Activated T-helper 1 cell treated with anti-CD3 and anti-CD28 coated beads, Interleukin-12 subunit alpha, Interleukin-12 subunit beta, Interleukin-2, Interleukin-4 antibody, amounts not matched to agents 30 ng/mL and 10 ng/mL and 1 ng/mL, durations not matched to agents 14 hours and 24 hours and 36 hours (primary cell): Measurements from ENCODE around the gene DUSP16. TPM values are rescaled to one million over a fixed set of nuclear protein-coding genes. Genes with fewer than 3 reads are reported as not detected.

ENCODE experiments used
- DNase-seq: peaks from one replicate; pipeline ENCODE4 v3.0.0; 2021; ENCODE audit warnings: low spot score
- H3K27ac Mint-ChIP-seq: one replicate; pipeline ENCODE4 v1.8.0; 2021; ENCODE audit warnings: mild to moderate bottlenecking, mixed read lengths
- H3K27me3 Mint-ChIP-seq: one replicate; pipeline ENCODE4 v1.8.0; 2022; ENCODE audit warnings: mild to moderate bottlenecking, moderate library complexity, mixed read lengths; ENCODE audit not compliant: insufficient read depth
- H3K36me3 Mint-ChIP-seq: one replicate; pipeline ENCODE4 v1.8.0; 2021; ENCODE audit warnings: low read depth, mixed read lengths
- H3K4me1 Mint-ChIP-seq: one replicate; pipeline ENCODE4 v1.8.0; 2021; ENCODE audit warnings: low read depth, mixed read lengths
- H3K4me3 Mint-ChIP-seq: one replicate; pipeline ENCODE4 v1.8.0; 2021; ENCODE audit warnings: mild to moderate bottlenecking, moderate library complexity, mixed read lengths
- H3K9me3 Mint-ChIP-seq: one replicate; pipeline ENCODE4 v1.8.0; 2021; ENCODE audit warnings: mixed read lengths
- intact Hi-C: fragments of 100-400 bp; cut with micrococcal nuclease; formaldehyde crosslinking; loops from one replicate; pipeline ENCODE4 v1.15.1; 2024
- total RNA-seq: library from RNA; stranded (reverse); gene quantifications from 2 replicates; pipeline ENCODE4 v1.2.3, GENCODE V29; 2022

DUSP16 gene
- total RNA-seq, 1 donor from 2014 or later: 52.0 TPM

GRCh38 chr12:12521888-12522287 is 40.8 kb downstream of the DUSP16 start:
- intact Hi-C loops: no loop called here

GRCh38 chr12:12521044-12521485 is 41.6 kb downstream of the DUSP16 start:
- no peak overlapping the region for H3K4me3 Mint-ChIP-seq
- peaks cover 44% of the 10 kb centered on the region for H3K36me3 Mint-ChIP-seq

More at GRCh38 chr12:12521888-12522287, 40.8 kb downstream of the DUSP16 start:
- Mint-ChIP-seq H3K4me3 (no peak overlapping the region), H3K27ac (peak overlapping the region; percentile 0), H3K9me3 (no peaks in the 10 kb centered on the region), H3K36me3 (peaks cover 39% of the 10 kb centered on the region), H3K27me3 (no peaks in the 10 kb centered on the region), H3K4me1 (peaks cover 36% of the 10 kb centered on the region)
- DNase-seq: no peak

GRCh38 chr12:12520273-12520672 is 42.4 kb downstream of the DUSP16 start:
- intact Hi-C loops: no loop called here
- Mint-ChIP-seq H3K9me3 (no peaks in the 10 kb centered on the region), H3K4me3 (no peak overlapping the region), H3K27me3 (no peaks in the 10 kb centered on the region), H3K4me1 (peaks cover 33% of the 10 kb centered on the region), H3K36me3 (peaks cover 43% of the 10 kb centered on the region), H3K27ac (no peak overlapping the region)
- no peak for DNase-seq

More at GRCh38 chr12:12521044-12521485, 41.6 kb downstream of the DUSP16 start:
- peaks cover 33% of the 10 kb centered on the region for H3K4me1 Mint-ChIP-seq
- no peak overlapping the region for H3K27ac Mint-ChIP-seq
- H3K27me3 Mint-ChIP-seq: no peaks in the 10 kb centered on the region
- intact Hi-C loops: no loop called here
- no peaks in the 10 kb centered on the region for H3K9me3 Mint-ChIP-seq
- no peak for DNase-seq

DNA sequence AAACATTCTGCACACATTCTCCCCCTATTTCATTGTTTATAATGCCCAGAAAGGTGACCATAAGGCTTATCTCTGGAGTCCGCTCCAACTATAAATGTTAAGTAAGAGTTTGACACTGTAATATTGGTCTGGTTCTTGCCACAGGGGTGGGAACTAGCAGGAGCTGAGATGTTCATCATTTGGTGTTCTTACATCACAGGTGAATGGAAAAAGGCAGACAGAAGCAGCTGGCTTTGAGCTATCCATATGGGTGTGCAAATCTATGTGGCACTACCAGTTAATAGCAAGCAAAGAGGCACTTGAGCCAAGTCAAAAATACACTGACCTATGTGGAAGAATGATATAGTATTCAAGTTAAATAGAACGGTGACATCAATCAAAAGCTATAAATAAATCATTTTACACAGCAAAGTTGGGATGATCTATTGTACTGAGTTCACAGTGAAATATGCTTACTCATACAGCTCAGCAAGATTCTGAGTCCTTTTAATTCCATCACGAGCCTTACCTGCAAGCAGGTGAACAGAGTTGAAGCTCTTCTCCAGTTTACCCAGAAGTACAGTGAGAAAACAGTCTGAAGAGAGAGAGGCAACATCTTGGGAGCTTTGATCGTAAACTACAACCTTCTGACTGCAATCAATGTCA is 43.2 kb downstream of the DUSP16 start:
- peaks cover 46% of the 10 kb centered on the region for H3K36me3 Mint-ChIP-seq
- intact Hi-C loops: no loop called here
- DNase-seq: no peak
- H3K9me3 Mint-ChIP-seq: no peaks in the 10 kb centered on the region
- H3K27me3 Mint-ChIP-seq: no peaks in the 10 kb centered on the region
- H3K4me3 Mint-ChIP-seq: no peak overlapping the region
- H3K4me1 Mint-ChIP-seq: peaks cover 35% of the 10 kb centered on the region
- H3K27ac Mint-ChIP-seq: peak overlapping the region; percentile 19

DNA sequence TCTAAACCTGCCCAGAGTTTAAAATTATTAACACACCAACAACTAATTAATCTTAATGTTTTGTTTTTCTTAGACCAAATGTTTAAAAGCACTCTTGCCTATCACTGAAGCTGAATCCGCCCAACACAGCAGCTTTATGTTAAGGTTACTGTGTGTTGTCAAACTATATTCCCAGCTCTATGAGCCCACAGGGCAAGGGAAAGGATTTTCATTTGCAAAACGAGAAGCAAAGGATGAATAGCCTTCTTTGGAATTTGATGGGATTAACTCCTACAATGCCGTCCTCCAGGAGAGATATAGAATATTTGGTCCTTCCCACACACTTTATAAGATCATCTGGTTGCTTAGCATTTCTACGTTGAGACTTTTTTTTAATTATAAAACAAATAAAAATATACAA is 43.7 kb downstream of the DUSP16 start:
- no peaks in the 10 kb centered on the region for H3K9me3 Mint-ChIP-seq
- H3K4me3 Mint-ChIP-seq: no peak overlapping the region
- intact Hi-C loops: no loop called here
- H3K4me1 Mint-ChIP-seq: peaks cover 40% of the 10 kb centered on the region
- DNase-seq: no peak
- peaks cover 50% of the 10 kb centered on the region for H3K36me3 Mint-ChIP-seq
- H3K27me3 Mint-ChIP-seq: no peaks in the 10 kb centered on the region
- H3K27ac Mint-ChIP-seq: no peak overlapping the region

GRCh38 chr12:12518464-12518845 is 44.2 kb downstream of the DUSP16 start:
- Mint-ChIP-seq H3K4me3 (no peak overlapping the region), H3K27ac (no peak overlapping the region), H3K4me1 (peaks cover 44% of the 10 kb centered on the region), H3K9me3 (no peaks in the 10 kb centered on the region), H3K27me3 (no peaks in the 10 kb centered on the region), H3K36me3 (peaks cover 51% of the 10 kb centered on the region)
- intact Hi-C loops: no loop called here
- DNase-seq: no peak

- Mint-ChIP-seq H3K4me3 (no peak overlapping the region), H3K27ac (no peak overlapping the region), H3K36me3 (peaks cover 48% of the 10 kb centered on the region), H3K9me3 (no peaks in the 10 kb centered on the region), H3K4me1 (peaks cover 36% of the 10 kb centered on the region), H3K27me3 (no peaks in the 10 kb centered on the region)
- intact Hi-C loops: no loop called here
- DNase-seq: no peak
Observed at GRCh38 chr12:12513416-12514006, 49.2 kb downstream of the DUSP16 start.

GRCh38 chr12:12511895-12512711 is 50.6 kb downstream of the DUSP16 start:
- Mint-ChIP-seq H3K36me3 (peaks cover 41% of the 10 kb centered on the region), H3K4me1 (peaks cover 23% of the 10 kb centered on the region), H3K27me3 (no peaks in the 10 kb centered on the region), H3K27ac (no peak overlapping the region), H3K9me3 (no peaks in the 10 kb centered on the region), H3K4me3 (no peak overlapping the region)
- intact Hi-C loops: loop anchor here (1.0 kb wide), 2 partner anchors 49 to 71 kb away; no protein-coding TSS in a partner anchor
- DNase-seq: no peak

DNA sequence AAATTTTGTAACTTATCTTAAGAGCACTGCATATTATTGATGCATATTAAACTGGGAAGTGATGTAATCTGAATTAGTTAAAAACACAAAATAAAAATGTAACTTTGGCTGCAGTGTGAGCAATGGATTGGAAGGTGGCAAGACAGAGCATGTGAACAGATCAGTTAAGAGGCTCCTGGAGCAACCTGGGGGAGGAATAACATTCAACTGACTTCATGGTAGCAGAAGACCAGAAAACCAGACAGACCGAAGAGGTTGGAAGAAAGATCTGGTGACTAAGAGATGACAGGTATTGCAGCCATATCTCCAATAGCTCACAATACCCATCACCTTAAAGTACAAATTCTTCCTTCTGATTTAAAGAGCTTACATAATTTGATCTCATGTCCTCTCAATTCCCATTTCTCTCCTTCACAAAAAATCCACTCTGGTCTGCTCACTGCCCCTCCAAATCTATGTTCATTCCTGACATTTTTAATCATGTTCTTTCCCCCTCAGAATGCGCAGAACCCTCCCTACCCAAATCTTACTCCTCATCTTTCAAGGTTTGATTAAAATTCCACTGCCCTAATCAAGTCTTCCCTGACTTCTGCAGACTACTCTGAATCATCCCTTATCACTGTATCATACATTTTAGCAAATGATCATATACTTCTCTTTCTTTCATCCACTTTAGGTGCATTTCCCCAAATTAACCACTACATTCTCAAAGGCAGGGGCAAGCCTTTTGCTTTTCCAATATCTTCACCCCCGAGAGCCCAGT is 51.5 kb downstream of the DUSP16 start:
- no peaks in the 10 kb centered on the region for H3K9me3 Mint-ChIP-seq
- H3K4me1 Mint-ChIP-seq: peaks cover 26% of the 10 kb centered on the region
- no peak overlapping the region for H3K4me3 Mint-ChIP-seq
- DNase-seq: no peak
- intact Hi-C loops: no loop called here
- H3K36me3 Mint-ChIP-seq: peaks cover 37% of the 10 kb centered on the region
- H3K27me3 Mint-ChIP-seq: no peaks in the 10 kb centered on the region
- no peak overlapping the region for H3K27ac Mint-ChIP-seq

- H3K4me3 Mint-ChIP-seq: no peak overlapping the region
- no peaks in the 10 kb centered on the region for H3K9me3 Mint-ChIP-seq
- H3K27ac Mint-ChIP-seq: no peak overlapping the region
- H3K36me3 Mint-ChIP-seq: peaks cover 40% of the 10 kb centered on the region
- H3K27me3 Mint-ChIP-seq: no peaks in the 10 kb centered on the region
- H3K4me1 Mint-ChIP-seq: peaks cover 32% of the 10 kb centered on the region
- intact Hi-C loops: no loop called here
- no peak for DNase-seq
Observed at GRCh38 chr12:12510551-12510950, 52.1 kb downstream of the DUSP16 start.

DNA sequence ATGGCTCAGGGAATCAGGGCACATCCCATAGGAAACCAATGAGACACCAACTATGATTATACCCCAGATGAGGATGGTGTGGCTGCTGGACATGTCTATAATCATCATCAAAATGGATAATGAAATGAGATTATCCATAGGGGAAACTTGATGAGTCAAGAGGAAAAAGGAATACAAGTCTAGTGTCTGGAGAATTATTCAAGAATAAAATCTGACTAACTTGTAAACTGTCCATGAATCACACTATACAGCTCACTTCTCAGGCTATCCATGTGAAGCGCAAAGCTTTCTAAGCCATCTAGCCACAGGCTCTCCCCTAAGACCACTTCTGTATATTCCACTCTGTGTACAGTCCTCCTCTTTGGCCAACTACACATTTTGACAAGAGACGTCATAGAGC is 52.5 kb downstream of the DUSP16 start:
- H3K27me3 Mint-ChIP-seq: no peaks in the 10 kb centered on the region
- H3K9me3 Mint-ChIP-seq: no peaks in the 10 kb centered on the region
- intact Hi-C loops: no loop called here
- H3K27ac Mint-ChIP-seq: no peak overlapping the region
- peaks cover 40% of the 10 kb centered on the region for H3K36me3 Mint-ChIP-seq
- H3K4me1 Mint-ChIP-seq: peaks cover 36% of the 10 kb centered on the region
- no peak for DNase-seq
- no peak overlapping the region for H3K4me3 Mint-ChIP-seq

DNA sequence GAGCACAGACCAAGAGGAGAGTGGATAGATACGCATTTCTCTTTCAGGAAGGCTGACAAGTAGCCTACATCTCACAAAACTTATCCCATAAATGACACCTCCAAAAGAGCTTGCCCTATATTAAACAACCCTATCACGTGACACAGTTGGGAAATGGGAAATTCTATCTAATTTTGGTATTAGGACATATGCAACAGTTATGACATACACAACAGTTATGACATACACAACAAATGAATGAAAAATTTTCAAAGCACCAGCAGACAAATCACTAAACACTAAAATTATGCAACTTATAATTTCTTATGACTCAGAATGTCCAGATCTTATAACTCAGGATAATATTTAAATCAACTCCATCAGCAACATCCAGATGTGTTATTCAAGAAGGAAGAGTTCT is 54.1 kb downstream of the DUSP16 start:
- no peaks in the 10 kb centered on the region for H3K9me3 Mint-ChIP-seq
- no peaks in the 10 kb centered on the region for H3K27me3 Mint-ChIP-seq
- H3K27ac Mint-ChIP-seq: peak overlapping the region; percentile 0
- H3K4me3 Mint-ChIP-seq: no peak overlapping the region
- intact Hi-C loops: loop anchor here (5.0 kb wide), 1 partner anchor 209 kb away; the partner anchor contains the start of gene CDKN1B
- no peak for DNase-seq
- peaks cover 38% of the 10 kb centered on the region for H3K4me1 Mint-ChIP-seq
- peaks cover 28% of the 10 kb centered on the region for H3K36me3 Mint-ChIP-seq
